MCF 10A (cell line): Measurements from ENCODE around the gene TBC1D17. TPM values are rescaled to one million over a fixed set of nuclear protein-coding genes. Genes with fewer than 3 reads are reported as not detected.

Experiments
- BruUV-seq: library from RNA; stranded (reverse); fragments of 400-500 nt; replicated peaks from 2 replicates; lab custom pipeline; 2021; lab: Mats Ljungman, UMichigan
- CTCF ChIA-PET: fragments of 300-600 bp; sonication (Branson Sonifier 250); formaldehyde crosslinking; extraction: SDS; loops from one replicate; lab custom pipeline; 2021; ENCODE audit warnings: antibody characterized with exemption, inconsistent platforms; lab: Yijun Ruan, JAX
- POLR2A ChIA-PET: fragments of 300-600, 350-650 bp; sonication (Branson Sonifier 250); formaldehyde crosslinking; extraction: SDS; loops from one replicate; lab custom pipeline; 2020; ENCODE audit warnings: antibody characterized with exemption, inconsistent platforms; lab: Yijun Ruan, JAX
- DNase-seq: peaks from one replicate; pipeline ENCODE4 v3.0.0-alpha.2; 2018; ENCODE audit not compliant: unreplicated experiment
- H3K27ac Mint-ChIP-seq: one replicate; pipeline ENCODE4 v1.8.0; 2022; ENCODE audit warnings: mild to moderate bottlenecking, low read depth, mixed read lengths; ENCODE audit not compliant: unreplicated experiment
- H3K27me3 Mint-ChIP-seq: one replicate; pipeline ENCODE4 v1.8.0; 2022; ENCODE audit warnings: mixed read lengths; ENCODE audit not compliant: insufficient read depth, unreplicated experiment
- H3K36me3 Mint-ChIP-seq: one replicate; pipeline ENCODE4 v1.8.0; 2022; ENCODE audit warnings: mild to moderate bottlenecking, moderate library complexity, mixed read lengths; ENCODE audit not compliant: insufficient read depth, unreplicated experiment
- H3K4me1 Mint-ChIP-seq: one replicate; pipeline ENCODE4 v1.8.0; 2022; ENCODE audit warnings: mixed read lengths; ENCODE audit not compliant: insufficient read depth, unreplicated experiment
- H3K4me3 Mint-ChIP-seq: one replicate; pipeline ENCODE4 v1.8.0; 2022; ENCODE audit warnings: mild to moderate bottlenecking, moderate library complexity, mixed read lengths; ENCODE audit not compliant: unreplicated experiment
- H3K9me3 Mint-ChIP-seq: one replicate; pipeline ENCODE4 v1.8.0; 2022; ENCODE audit warnings: mixed read lengths; ENCODE audit not compliant: unreplicated experiment
- intact Hi-C: fragments of 100-400 bp; cut with micrococcal nuclease; formaldehyde crosslinking; loops from 2 replicates; pipeline ENCODE4 v1.14.1; 2022
- total RNA-seq: library from RNA; stranded (reverse); gene quantifications from 2 replicates; pipeline ENCODE4 v1.2.3, GENCODE V29; 2022
- TF ChIP-seq, protein P1 (sequence below): fragments of 200-600 bp; IDR thresholded peaks from one replicate; pipeline ENCODE4 v1.8.0; 2022; ENCODE audit warnings: antibody characterized with exemption, mild to moderate bottlenecking; ENCODE audit not compliant: unreplicated experiment

TBC1D17 gene
- total RNA-seq, 1 experiment from 2014 or later = 25.5 TPM

DNA sequence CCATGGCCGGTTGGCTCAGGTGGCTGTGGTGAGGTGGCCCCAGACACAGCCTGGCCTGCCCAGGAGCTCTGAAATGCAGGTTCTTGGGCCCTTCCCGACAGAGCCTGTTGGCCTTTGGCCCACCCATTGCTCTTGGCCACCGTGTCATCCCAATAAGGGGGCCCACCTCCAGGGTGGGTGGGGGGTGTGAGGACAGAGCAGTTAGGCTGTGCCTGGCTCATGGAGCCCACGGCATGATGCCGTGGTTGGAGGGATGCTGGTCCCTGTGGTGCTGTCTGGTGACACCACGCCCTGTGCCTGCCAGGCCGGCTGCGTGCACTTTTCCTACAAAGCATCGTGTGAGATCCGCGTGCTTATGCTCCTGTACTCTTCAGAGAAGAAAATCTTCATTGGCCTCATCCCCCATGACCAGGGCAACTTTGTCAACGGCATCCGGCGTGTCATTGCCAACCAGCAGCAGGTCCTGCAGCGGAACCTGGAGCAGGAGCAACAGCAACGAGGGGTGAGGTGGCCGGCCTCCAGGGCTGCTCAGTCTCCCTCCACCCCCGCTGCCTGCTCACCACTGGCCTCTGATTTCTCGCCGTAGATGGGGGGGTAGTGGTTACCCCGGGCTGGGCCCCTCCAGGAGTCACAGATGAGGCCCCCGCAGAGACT lies 17.7 kb upstream of the TBC1D17 start:
- no peaks in the 10 kb centered on the region for H3K27me3 Mint-ChIP-seq
- H3K36me3 Mint-ChIP-seq = peaks cover 79% of the 10 kb centered on the region
- no peaks in the 10 kb centered on the region for H3K4me1 Mint-ChIP-seq
- BruUV-seq = no TSS peak
- H3K4me3 Mint-ChIP-seq = no peak overlapping the region
- no peak for DNase-seq
- H3K27ac Mint-ChIP-seq = no peak overlapping the region
- no peaks in the 10 kb centered on the region for H3K9me3 Mint-ChIP-seq
- ChIA-PET CTCF (no interaction called here), POLR2A (interaction anchor here (1.2 to 1.3 kb wide), 3 partner anchors 8 to 10 kb away, joined by 3 to 11 read pairs (median 4); partner anchors contain the start of gene PTOV1)
- TF ChIP-seq, protein P1, sequence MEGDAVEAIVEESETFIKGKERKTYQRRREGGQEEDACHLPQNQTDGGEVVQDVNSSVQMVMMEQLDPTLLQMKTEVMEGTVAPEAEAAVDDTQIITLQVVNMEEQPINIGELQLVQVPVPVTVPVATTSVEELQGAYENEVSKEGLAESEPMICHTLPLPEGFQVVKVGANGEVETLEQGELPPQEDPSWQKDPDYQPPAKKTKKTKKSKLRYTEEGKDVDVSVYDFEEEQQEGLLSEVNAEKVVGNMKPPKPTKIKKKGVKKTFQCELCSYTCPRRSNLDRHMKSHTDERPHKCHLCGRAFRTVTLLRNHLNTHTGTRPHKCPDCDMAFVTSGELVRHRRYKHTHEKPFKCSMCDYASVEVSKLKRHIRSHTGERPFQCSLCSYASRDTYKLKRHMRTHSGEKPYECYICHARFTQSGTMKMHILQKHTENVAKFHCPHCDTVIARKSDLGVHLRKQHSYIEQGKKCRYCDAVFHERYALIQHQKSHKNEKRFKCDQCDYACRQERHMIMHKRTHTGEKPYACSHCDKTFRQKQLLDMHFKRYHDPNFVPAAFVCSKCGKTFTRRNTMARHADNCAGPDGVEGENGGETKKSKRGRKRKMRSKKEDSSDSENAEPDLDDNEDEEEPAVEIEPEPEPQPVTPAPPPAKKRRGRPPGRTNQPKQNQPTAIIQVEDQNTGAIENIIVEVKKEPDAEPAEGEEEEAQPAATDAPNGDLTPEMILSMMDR = no peak
- intact Hi-C loops = loop anchor here (10.0 kb wide), 1 partner anchor 185 kb away; the partner anchor contains the start of gene PRMT1

DNA sequence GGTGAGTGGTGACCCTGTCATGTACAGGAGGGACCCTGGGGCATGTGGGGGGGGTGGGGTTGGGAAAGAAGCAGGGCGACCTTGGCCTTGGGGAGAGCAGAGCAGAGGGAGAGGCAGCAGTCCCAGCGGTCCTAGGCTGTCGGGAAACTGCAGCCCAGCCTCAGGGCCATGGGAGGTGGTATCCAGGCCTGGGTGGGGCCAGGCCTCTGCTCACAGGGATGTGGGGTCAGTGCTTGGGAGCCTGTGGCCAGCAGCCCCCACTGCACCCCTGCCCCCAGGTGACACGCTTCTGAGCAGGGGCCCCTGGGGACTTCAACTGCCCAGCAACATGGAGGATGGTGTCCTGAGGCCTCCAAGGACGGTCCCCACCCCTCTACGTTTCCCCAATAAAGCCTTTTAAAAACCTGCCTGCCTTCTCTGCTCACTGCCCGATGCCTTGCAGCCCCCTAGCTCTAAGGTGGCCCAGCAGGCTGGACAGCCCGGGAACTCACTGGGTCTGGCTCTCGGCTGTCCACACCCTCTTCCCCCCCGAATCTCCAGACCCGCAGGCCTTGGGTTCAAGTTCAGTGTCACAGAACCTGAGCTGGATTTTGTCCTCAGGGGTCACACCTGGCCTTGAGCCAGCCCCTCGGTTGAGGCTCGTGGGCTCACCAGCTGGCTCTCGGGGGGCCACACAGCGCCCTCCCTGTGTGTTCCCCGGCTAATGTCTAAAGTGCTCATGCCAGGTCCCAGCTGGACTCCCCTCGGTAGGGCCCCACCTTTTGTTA lies 17.0 kb upstream of the TBC1D17 start:
- ChIA-PET CTCF (no interaction called here), POLR2A (interaction anchor here (1.3 kb wide), 1 partner anchor 9 kb away, joined by 4 read pairs; no protein-coding TSS in a partner anchor)
- no peaks in the 10 kb centered on the region for H3K27me3 Mint-ChIP-seq
- TSS peak; percentile 33 for BruUV-seq
- no peaks in the 10 kb centered on the region for H3K4me1 Mint-ChIP-seq
- H3K4me3 Mint-ChIP-seq = no peak overlapping the region
- intact Hi-C loops = no loop called here
- no peak for DNase-seq
- H3K9me3 Mint-ChIP-seq = no peaks in the 10 kb centered on the region
- H3K36me3 Mint-ChIP-seq = peaks cover 82% of the 10 kb centered on the region
- TF ChIP-seq, protein P1 = no peak
- H3K27ac Mint-ChIP-seq = no peak overlapping the region

DNA sequence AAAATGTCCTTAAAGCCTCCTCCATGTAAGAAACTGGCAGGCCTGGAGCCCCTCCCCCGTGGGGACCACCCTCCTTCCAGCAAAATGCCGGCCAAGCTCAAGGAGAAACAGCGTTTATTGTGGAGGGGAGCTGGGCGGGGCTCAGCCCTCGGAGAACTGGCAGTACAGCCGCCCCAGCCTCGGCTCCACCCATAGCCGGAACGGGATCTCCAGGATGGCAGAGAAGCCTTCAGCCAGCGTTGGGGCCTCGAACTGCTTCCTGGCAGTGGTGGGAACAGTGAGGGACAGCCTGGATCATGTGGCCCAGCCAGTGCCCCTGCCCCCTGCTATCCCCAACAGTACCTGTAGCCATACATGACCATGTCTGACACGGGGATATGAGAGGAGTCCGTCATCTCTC lies 16.4 kb upstream of the TBC1D17 start:
- ChIA-PET POLR2A (interaction anchor here (1.3 kb wide), 1 partner anchor 9 kb away, joined by 4 read pairs; no protein-coding TSS in a partner anchor), CTCF (no interaction called here)
- TF ChIP-seq, protein P1 = no peak
- H3K27me3 Mint-ChIP-seq = no peaks in the 10 kb centered on the region
- peaks cover 82% of the 10 kb centered on the region for H3K36me3 Mint-ChIP-seq
- intact Hi-C loops = no loop called here
- H3K4me3 Mint-ChIP-seq = no peak overlapping the region
- BruUV-seq = no TSS peak
- no peaks in the 10 kb centered on the region for H3K4me1 Mint-ChIP-seq
- no peaks in the 10 kb centered on the region for H3K9me3 Mint-ChIP-seq
- no peak for DNase-seq
- no peak overlapping the region for H3K27ac Mint-ChIP-seq
